Vagina (tissue), 2 donors: ENCODE measurements around the gene SEC14L5. TPM values are rescaled to one million over a fixed set of nuclear protein-coding genes. Genes with fewer than 3 reads are reported as not detected.

Source experiments
- DNase-seq, 2 donors: peaks; one replicate each; pipeline ENCODE4 v3.0.0-alpha.2; 2017; ENCODE audit errors: extremely low spot score in 2 of 2
- H3K27ac ChIP-seq: fragments of 200-600 bp; sonication (generic); one replicate; pipeline ENCODE4 v1.5.1; 2019
- H3K27me3 ChIP-seq: fragments of 200-600 bp; sonication (generic); one replicate; pipeline ENCODE4 v1.5.1; 2019
- H3K36me3 ChIP-seq, 2 donors: fragments of 200-600 bp; sonication (generic); one replicate each; pipeline ENCODE4 v1.5.1; 2017 to 2019
- H3K4me1 ChIP-seq: fragments of 200-600 bp; sonication (generic); one replicate; pipeline ENCODE4 v1.5.1; 2019
- H3K4me3 ChIP-seq, 2 donors: fragments of 200-600 bp; sonication (generic); 1 replicate in 1 of 2; 2 replicates in 1 of 2; pipeline ENCODE4 v1.5.1; 2016 to 2019
- H3K9me3 ChIP-seq: fragments of 200-600 bp; sonication (generic); one replicate; pipeline ENCODE4 v1.5.1; 2019
- POLR2A ChIP-seq, 2 donors: fragments of 450-650 bp; IDR thresholded peaks; one replicate each; pipeline ENCODE4 v1.6.1; 2017; ENCODE audit warnings: antibody characterized with exemption in 2 of 2, mild to moderate bottlenecking in 2 of 2, moderate library complexity in 2 of 2
- POLR2AphosphoS5 ChIP-seq, 2 donors: sonication (generic); formaldehyde crosslinking; IDR thresholded peaks; one replicate each; pipeline ENCODE4 v1.9.0; 2017; ENCODE audit warnings: antibody characterized with exemption in 2 of 2, mild to moderate bottlenecking in 2 of 2, low read depth in 1 of 2; ENCODE audit not compliant: insufficient read depth in 1 of 2
- intact Hi-C: fragments of 100-400 bp; cut with DNase I; formaldehyde crosslinking; loops from one replicate; pipeline ENCODE4 v1.15.1; 2023
- total RNA-seq: library from RNA; depleted of rRNA; stranded (reverse); fragments of >200 nt; gene quantifications from one replicate; pipeline ENCODE4 v1.2.3, GENCODE V29; 2016
- TF ChIP-seq, protein P1 (sequence below), 3 experiments: fragments of 450-650 bp in 2 of 3; fragments of 200-600 bp in 1 of 3; sonication (generic) in 1 of 3; IDR thresholded peaks; one replicate each; pipeline ENCODE4 v1.5.1; 2017 to 2019; ENCODE audit warnings: antibody characterized with exemption in 3 of 3, mild to moderate bottlenecking in 2 of 3, moderate library complexity in 2 of 3

SEC14L5 gene
- total RNA-seq, 1 donor from 2014 or later, result 0.49 TPM

GRCh38 chr16:4937782-4938682 is 20.1 kb upstream of the SEC14L5 start:
- Histone ChIP-seq H3K27ac (peak overlapping the region; percentile 91), H3K9me3 (no peaks in the 10 kb centered on the region), H3K4me3 (peak overlapping the region in 1 of 2 donors; percentile 84), H3K4me1 (peaks cover 64% of the 10 kb centered on the region), H3K36me3 (no peaks in the 10 kb centered on the region), H3K27me3 (no peaks in the 10 kb centered on the region)
- TF ChIP-seq POLR2AphosphoS5 (IDR thresholded peaks at IDR 0.05; ENCODE audit: insufficient read depth in 1 of 2, low read depth in 1 of 2), result no peak
- no peak for TF ChIP-seq POLR2A (IDR thresholded peaks at IDR 0.05)
- TF ChIP-seq, protein P1, sequence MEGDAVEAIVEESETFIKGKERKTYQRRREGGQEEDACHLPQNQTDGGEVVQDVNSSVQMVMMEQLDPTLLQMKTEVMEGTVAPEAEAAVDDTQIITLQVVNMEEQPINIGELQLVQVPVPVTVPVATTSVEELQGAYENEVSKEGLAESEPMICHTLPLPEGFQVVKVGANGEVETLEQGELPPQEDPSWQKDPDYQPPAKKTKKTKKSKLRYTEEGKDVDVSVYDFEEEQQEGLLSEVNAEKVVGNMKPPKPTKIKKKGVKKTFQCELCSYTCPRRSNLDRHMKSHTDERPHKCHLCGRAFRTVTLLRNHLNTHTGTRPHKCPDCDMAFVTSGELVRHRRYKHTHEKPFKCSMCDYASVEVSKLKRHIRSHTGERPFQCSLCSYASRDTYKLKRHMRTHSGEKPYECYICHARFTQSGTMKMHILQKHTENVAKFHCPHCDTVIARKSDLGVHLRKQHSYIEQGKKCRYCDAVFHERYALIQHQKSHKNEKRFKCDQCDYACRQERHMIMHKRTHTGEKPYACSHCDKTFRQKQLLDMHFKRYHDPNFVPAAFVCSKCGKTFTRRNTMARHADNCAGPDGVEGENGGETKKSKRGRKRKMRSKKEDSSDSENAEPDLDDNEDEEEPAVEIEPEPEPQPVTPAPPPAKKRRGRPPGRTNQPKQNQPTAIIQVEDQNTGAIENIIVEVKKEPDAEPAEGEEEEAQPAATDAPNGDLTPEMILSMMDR (IDR thresholded peaks at IDR 0.05), result no peak
- intact Hi-C loops, result no loop called here
- no peak for DNase-seq

- no peaks in the 10 kb centered on the region for H3K27me3 ChIP-seq
- no peak for TF ChIP-seq POLR2A (IDR thresholded peaks at IDR 0.05)
- TF ChIP-seq POLR2AphosphoS5 (IDR thresholded peaks at IDR 0.05; ENCODE audit: insufficient read depth in 1 of 2, low read depth in 1 of 2), result no peak
- TF ChIP-seq, protein P1 (IDR thresholded peaks at IDR 0.05), result no peak
- H3K4me3 ChIP-seq, result no peak overlapping the region
- H3K4me1 ChIP-seq, result peaks cover 64% of the 10 kb centered on the region
- H3K36me3 ChIP-seq, result no peaks in the 10 kb centered on the region
- no peaks in the 10 kb centered on the region for H3K9me3 ChIP-seq
- DNase-seq, result no peak
- peak overlapping the region; percentile 91 for H3K27ac ChIP-seq
- intact Hi-C loops, result no loop called here
Observed at GRCh38 chr16:4938683-4939030, 19.5 kb upstream of the SEC14L5 start.

GRCh38 chr16:4940719-4941118 is 17.4 kb upstream of the SEC14L5 start:
- Histone ChIP-seq H3K4me1 (peaks cover 67% of the 10 kb centered on the region), H3K4me3 (no peak overlapping the region), H3K36me3 (no peaks in the 10 kb centered on the region), H3K27ac (peak overlapping the region; percentile 15), H3K27me3 (no peaks in the 10 kb centered on the region), H3K9me3 (no peaks in the 10 kb centered on the region)
- no peak for DNase-seq
- TF ChIP-seq, protein P1 (IDR thresholded peaks at IDR 0.05), result no peak
- TF ChIP-seq POLR2A (IDR thresholded peaks at IDR 0.05) (no peak), POLR2AphosphoS5 (IDR thresholded peaks at IDR 0.05; ENCODE audit: insufficient read depth in 1 of 2, low read depth in 1 of 2) (no peak)
- intact Hi-C loops, result no loop called here

DNA sequence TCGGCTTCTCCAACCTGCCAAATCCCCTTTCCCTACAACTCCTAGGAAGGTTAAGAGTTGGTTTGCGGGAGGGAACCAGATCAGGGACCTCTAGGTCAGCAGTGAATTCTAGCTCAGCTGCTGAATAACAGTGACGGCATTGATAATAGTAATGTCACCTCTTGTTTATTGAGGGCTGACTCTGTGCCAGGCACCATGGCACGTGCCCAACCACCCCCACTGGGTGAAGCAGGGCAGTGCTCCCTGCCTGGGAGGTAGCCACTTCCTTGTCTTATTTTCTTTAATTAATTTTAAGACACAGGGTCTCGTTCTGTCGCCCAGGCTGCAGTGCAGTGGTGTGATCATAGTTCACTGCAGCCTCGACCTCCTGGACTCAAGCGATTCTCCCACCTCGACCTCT is 15.6 kb upstream of the SEC14L5 start:
- H3K4me3 ChIP-seq, result no peak overlapping the region
- H3K27ac ChIP-seq, result peak overlapping the region; percentile 95
- peaks cover 63% of the 10 kb centered on the region for H3K4me1 ChIP-seq
- no peaks in the 10 kb centered on the region for H3K27me3 ChIP-seq
- intact Hi-C loops, result no loop called here
- no peaks in the 10 kb centered on the region for H3K9me3 ChIP-seq
- DNase-seq, result no peak
- no peaks in the 10 kb centered on the region for H3K36me3 ChIP-seq
- TF ChIP-seq POLR2A (IDR thresholded peaks at IDR 0.05), result no peak

DNA sequence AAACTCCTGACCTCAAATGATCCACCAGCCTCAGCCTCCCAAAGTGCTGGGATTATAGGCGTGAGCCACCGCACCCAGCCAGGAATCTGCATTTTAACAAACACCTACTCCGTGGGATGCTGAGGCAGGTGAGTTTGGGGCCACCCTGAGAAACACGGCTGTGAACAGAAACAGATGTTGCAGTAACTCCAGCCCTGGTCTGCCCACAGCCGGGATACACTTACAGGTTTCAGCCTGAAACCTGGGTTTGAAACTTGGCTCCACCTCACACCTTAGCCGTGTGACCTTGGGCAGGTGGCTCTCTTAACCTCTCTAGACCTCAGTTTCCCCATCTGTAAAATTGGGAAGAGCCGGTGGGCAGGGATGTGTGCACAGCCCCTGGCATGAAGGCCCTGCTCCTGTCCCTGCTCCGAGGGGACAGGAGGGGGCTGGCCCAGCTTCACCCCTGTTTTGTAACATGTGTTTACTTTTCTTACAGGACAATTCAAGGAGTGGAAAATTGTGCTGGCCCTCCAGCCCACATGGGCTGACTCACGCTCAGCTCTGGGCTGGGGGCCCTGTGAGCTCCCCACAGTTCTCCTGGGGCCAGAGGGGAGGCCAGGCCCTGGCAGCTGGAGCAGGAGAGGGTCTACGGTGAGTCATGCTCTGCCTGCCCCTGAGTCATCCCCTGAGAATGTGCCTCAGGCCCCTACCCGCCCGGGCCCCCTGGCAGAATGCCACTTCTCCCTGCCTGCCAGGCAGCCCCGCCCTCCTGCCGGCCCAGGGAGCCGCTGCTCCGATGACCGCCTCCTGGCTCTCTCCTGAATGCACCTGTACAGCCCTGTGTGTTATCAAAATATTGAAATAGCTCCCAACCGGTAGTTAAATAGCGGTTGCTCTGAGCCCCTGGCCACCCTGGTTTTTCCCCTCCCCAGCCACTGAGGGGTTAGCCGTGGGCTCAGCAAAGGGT is 13.5 kb upstream of the SEC14L5 start:
- intact Hi-C loops, result no loop called here
- Histone ChIP-seq H3K9me3 (no peaks in the 10 kb centered on the region), H3K4me1 (peaks cover 61% of the 10 kb centered on the region), H3K36me3 (no peaks in the 10 kb centered on the region), H3K27me3 (no peaks in the 10 kb centered on the region), H3K27ac (peak overlapping the region; percentile 95), H3K4me3 (no peak overlapping the region)
- TF ChIP-seq POLR2AphosphoS5 (IDR thresholded peaks at IDR 0.05; ENCODE audit: insufficient read depth in 1 of 2, low read depth in 1 of 2) (peak; percentile 93 to 96), POLR2A (IDR thresholded peaks at IDR 0.05) (no peak)
- DNase-seq, result peak in 1 of 2 donors; percentile 96
